K562 (cell line): ENCODE measurements around the gene ADSS1. TPM values are rescaled to one million over a fixed set of nuclear protein-coding genes. Genes with fewer than 3 reads are reported as not detected.

ENCODE experiments used
- ATAC-seq: fragments of 200-7000 bp; cut with Tn5 transposase; 3 replicates; pipeline ENCODE4 v1.9.1; 2020; ENCODE audit warnings: moderate library complexity
- BruUV-seq: library from RNA; stranded (reverse); fragments of 400-500 nt; replicated peaks from 2 replicates; lab custom pipeline; 2021; lab: Mats Ljungman, UMichigan
- CTCF ChIA-PET: fragments of 300-600 bp; formaldehyde crosslinking; extraction: SDS; loops from one replicate; lab custom pipeline; 2021; ENCODE audit warnings: low intra/inter-chr PET ratio; lab: Yijun Ruan, JAX
- POLR2A ChIA-PET: fragments of 300-600, 350-650 bp; sonication (Branson Sonifier 250); formaldehyde crosslinking; extraction: SDS; loops from one replicate; lab custom pipeline; 2021; ENCODE audit warnings: antibody characterized with exemption, inconsistent platforms; lab: Yijun Ruan, JAX
- DNase-seq, 4 experiments: peaks; one replicate each; pipeline versions ENCODE4 v3.0.0 to v3.0.0-alpha.2; 2011 to 2018; ENCODE audit warnings: low spot score in 3 of 4, mixed read lengths in 3 of 4; ENCODE audit errors: extremely low read depth in 1 of 4
- FAIRE-seq: peaks from 2 replicates; lab custom pipeline; 2011; peaks lifted over from hg19 to GRCh38; lab: Jason Lieb, UNC
- H2AFZ ChIP-seq: 2 replicates; pipeline ENCODE4 v1.6.0; 2011; ENCODE audit warnings: low read depth, low read length, control low read depth, inconsistent platforms
- H3K27ac ChIP-seq: fragments of 200-600 bp; 3 replicates; pipeline ENCODE4 v1.8.0; 2011; ENCODE audit warnings: low read depth, mild to moderate bottlenecking, control low read depth, inconsistent platforms, low read length, moderate library complexity, mixed read lengths; ENCODE audit errors: extremely low read depth
- H3K27me3 ChIP-seq, 2 experiments: fragments of 300-600 bp in 1 of 2; 2 replicates in 1 of 2; 3 replicates in 1 of 2; pipeline versions ENCODE4 v1.6.0 to v1.8.0; 2011; ENCODE audit warnings: inconsistent platforms in 2 of 2, low read length in 2 of 2, mild to moderate bottlenecking in 1 of 2, mixed read lengths in 1 of 2, moderate library complexity in 1 of 2; ENCODE audit not compliant: control insufficient read depth in 2 of 2, insufficient read depth in 2 of 2
- H3K36me3 ChIP-seq: fragments of 300-600 bp; 3 replicates; pipeline ENCODE4 v1.8.0; 2011; ENCODE audit warnings: mild to moderate bottlenecking, low read length, inconsistent platforms; ENCODE audit not compliant: control insufficient read depth, insufficient read depth
- H3K4me1 ChIP-seq, 2 experiments: fragments of 200-600 bp in 1 of 2; replicated peaks in 1 of 2; 2 replicates in 1 of 2; 3 replicates in 1 of 2; pipeline versions ENCODE4 v1.5.1 to v1.8.0; 2011; ENCODE audit warnings: inconsistent platforms in 2 of 2, low read length in 2 of 2, mild to moderate bottlenecking in 1 of 2, mixed read lengths in 1 of 2, moderate library complexity in 1 of 2; ENCODE audit not compliant: control insufficient read depth in 2 of 2, insufficient read depth in 2 of 2
- H3K4me2 ChIP-seq: 2 replicates; pipeline ENCODE4 v1.6.1; 2011; ENCODE audit warnings: low read length, control low read depth, inconsistent platforms, mixed read lengths; ENCODE audit not compliant: insufficient read depth
- H3K4me3 ChIP-seq: fragments of 200-600 bp; sonication (generic), shearing (Covaris generic); 2 replicates; pipeline ENCODE4 v1.5.1; 2016; ENCODE audit warnings: control low read depth, inconsistent platforms
- H3K79me2 ChIP-seq: fragments of 200-600 bp; 3 replicates; pipeline ENCODE4 v1.8.0; 2011; ENCODE audit warnings: low read length, inconsistent platforms; ENCODE audit not compliant: control insufficient read depth, insufficient read depth
- H3K9ac ChIP-seq, 2 experiments: 2 replicates each; pipeline versions ENCODE4 v1.6.0 to v1.6.1; 2011; ENCODE audit warnings: low read depth in 2 of 2, low read length in 2 of 2, control low read depth in 1 of 2, inconsistent platforms in 1 of 2, mild to moderate bottlenecking in 1 of 2, mixed read lengths in 1 of 2; ENCODE audit not compliant: insufficient read depth in 1 of 2
- H3K9me1 ChIP-seq: one replicate; pipeline ENCODE4 v1.6.0; 2011; ENCODE audit warnings: inconsistent platforms, mild to moderate bottlenecking, low read length, moderate library complexity; ENCODE audit not compliant: control insufficient read depth, insufficient read depth
- H3K9me3 ChIP-seq: replicated peaks from 2 replicates; pipeline ENCODE4 v1.5.1; 2011; ENCODE audit warnings: low read depth, low read length, inconsistent platforms; ENCODE audit not compliant: control insufficient read depth, insufficient read depth
- H4K20me1 ChIP-seq: replicated peaks from 2 replicates; pipeline ENCODE4 v1.6.1; 2011; ENCODE audit warnings: low read length, inconsistent platforms, mixed read lengths; ENCODE audit not compliant: control insufficient read depth, insufficient read depth
- AFF4 ChIP-seq: sonication (generic); formaldehyde crosslinking; IDR thresholded peaks from 2 replicates; pipeline ENCODE4 v1.8.0; 2023; ENCODE audit warnings: mild to moderate bottlenecking, missing genetic modification reagents
- NR2F6 ChIP-seq: fragments of 450-650 bp; formaldehyde crosslinking; IDR thresholded peaks from 2 replicates; pipeline ENCODE4 v1.4.0; 2020; ENCODE audit warnings: mild to moderate bottlenecking
- ZBTB8A ChIP-seq: fragments of 450-650 bp; IDR thresholded peaks from 2 replicates; pipeline ENCODE4 v1.6.1; 2018; ENCODE audit warnings: mild to moderate bottlenecking, moderate library complexity; ENCODE audit not compliant: partially characterized antibody
- ZNF217 ChIP-seq: sonication (generic); formaldehyde crosslinking; IDR thresholded peaks from 2 replicates; pipeline ENCODE4 v1.8.0; 2022; ENCODE audit warnings: mild to moderate bottlenecking, missing genetic modification reagents
- ZNF518B ChIP-seq: fragments of 250-450 bp; sonication (Bioruptor Pico); IDR thresholded peaks from 2 replicates; pipeline ENCODE4 v1.5.0; 2021; ENCODE audit warnings: mild to moderate bottlenecking, moderate library complexity
- ZNF764 ChIP-seq: fragments of 250-450 bp; sonication (Bioruptor Pico); IDR thresholded peaks from 2 replicates; pipeline ENCODE4 v1.4.0; 2020; ENCODE audit warnings: low read depth, mild to moderate bottlenecking, moderate library complexity
- WGBS: fragments of 100-300 bp; shearing (Covaris generic); methylation state at CpG from one replicate; pipeline ENCODE4 v1.1.6; 2016; ENCODE audit warnings: low coverage, mixed read lengths; ENCODE audit not compliant: insufficient coverage; ENCODE audit errors: missing lambda C conversion rate; 5-methylcytosine and 5-hydroxymethylcytosine counted together
- in situ Hi-C: fragments of 300-500 bp; cut with MboI; formaldehyde crosslinking; loops from 4 replicates; pipeline ENCODE4 v1.15.0; 2018; ENCODE audit warnings: inconsistent platforms, mixed read lengths
- intact Hi-C: fragments of 100-400 bp; cut with micrococcal nuclease; formaldehyde crosslinking; loops from 2 replicates; pipeline ENCODE4 v1.14.2; 2022
- polyA plus RNA-seq, 8 experiments: library from polyadenylated mRNA; depleted of rRNA in 4 of 8; stranded (reverse) in 5 of 8; unstranded in 3 of 8; fragments of >200 nt; fragmentation: Nextera tagmentation in 2 of 8; fragmentation: Illumina TruSeq in 1 of 8; extraction: Ambion mirVana in 2 of 8; extraction: Trizol in 1 of 8; gene quantifications; 2 replicates each; pipeline versions ENCODE4 v1.2.1 to v1.2.3, GENCODE V29; 2011 to 2014; ENCODE audit warnings: inconsistent platforms in 1 of 8, missing spikeins in 1 of 8
- total RNA-seq, 7 experiments: library from RNA; depleted of rRNA in 6 of 7; stranded (reverse); fragments of >200 nt in 6 of 7; fragmentation: Illumina TruSeq in 2 of 7; extraction: Trizol in 2 of 7; gene quantifications; 2 replicates each; pipeline versions ENCODE4 v1.2.1 to v1.2.3, GENCODE V29; 2011 to 2021; ENCODE audit warnings: low replicate concordance in 1 of 7
- TF ChIP-seq, protein P1 (sequence below): fragments of 250-450 bp; sonication (Bioruptor Pico); IDR thresholded peaks from 2 replicates; pipeline ENCODE4 v1.5.0; 2021
- TF ChIP-seq, protein P2 (sequence below): sonication (generic); formaldehyde crosslinking; IDR thresholded peaks from 2 replicates; pipeline ENCODE4 v1.8.0; 2022; ENCODE audit warnings: mild to moderate bottlenecking, missing genetic modification reagents

ADSS1 gene
- total and polyA plus RNA-seq, 9 of the 15 experiments (the other 6 are each of a cell fraction or from before 2014, with no cell fraction given) = 0.53 to 5.9 (median 3.9) TPM

- FAIRE-seq (no peak), DNase-seq (no peak), ATAC-seq (no peak)
- Histone ChIP-seq H3K79me2 (no peaks in the 10 kb centered on the region), H2AFZ (no peak overlapping the region), H3K4me1 (peaks cover 26 to 60% of the 10 kb centered on the region in 2 experiments), H3K9me1 (no peaks in the 10 kb centered on the region), H4K20me1 (no peaks in the 10 kb centered on the region), H3K4me3 (no peak overlapping the region), H3K27ac (no peak overlapping the region), H3K9me3 (no peaks in the 10 kb centered on the region), H3K9ac (peak overlapping the region in 1 of 2 experiments; percentile 79; a peak in 1 of 4 replicates), H3K36me3 (no peaks in the 10 kb centered on the region), H3K4me2 (no peak overlapping the region), H3K27me3 (no peaks in the 10 kb centered on the region)
- no TSS peak for BruUV-seq
- ChIA-PET CTCF (no interaction called here), POLR2A (interaction anchor here (0.7 kb wide), 2 partner anchors 170 to 211 kb away, joined by 3 to 4 read pairs; no protein-coding TSS in a partner anchor)
- in situ Hi-C loops = no loop called here
- TF ChIP-seq ZNF217 (CRISPR knock-in tag) = no peak
- no peak for TF ChIP-seq ZNF518B
- no peak for TF ChIP-seq AFF4
- no peak for TF ChIP-seq ZBTB8A
- TF ChIP-seq, protein P1, sequence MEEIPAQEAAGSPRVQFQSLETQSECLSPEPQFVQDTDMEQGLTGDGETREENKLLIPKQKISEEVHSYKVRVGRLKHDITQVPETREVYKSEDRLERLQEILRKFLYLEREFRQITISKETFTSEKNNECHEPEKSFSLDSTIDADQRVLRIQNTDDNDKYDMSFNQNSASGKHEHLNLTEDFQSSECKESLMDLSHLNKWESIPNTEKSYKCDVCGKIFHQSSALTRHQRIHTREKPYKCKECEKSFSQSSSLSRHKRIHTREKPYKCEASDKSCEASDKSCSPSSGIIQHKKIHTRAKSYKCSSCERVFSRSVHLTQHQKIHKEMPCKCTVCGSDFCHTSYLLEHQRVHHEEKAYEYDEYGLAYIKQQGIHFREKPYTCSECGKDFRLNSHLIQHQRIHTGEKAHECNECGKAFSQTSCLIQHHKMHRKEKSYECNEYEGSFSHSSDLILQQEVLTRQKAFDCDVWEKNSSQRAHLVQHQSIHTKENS (CRISPR knock-in tag) = no peak
- TF ChIP-seq ZNF764 (CRISPR knock-in tag) = no peak
- TF ChIP-seq NR2F6 (CRISPR knock-in tag) = no peak
- TF ChIP-seq, protein P2, sequence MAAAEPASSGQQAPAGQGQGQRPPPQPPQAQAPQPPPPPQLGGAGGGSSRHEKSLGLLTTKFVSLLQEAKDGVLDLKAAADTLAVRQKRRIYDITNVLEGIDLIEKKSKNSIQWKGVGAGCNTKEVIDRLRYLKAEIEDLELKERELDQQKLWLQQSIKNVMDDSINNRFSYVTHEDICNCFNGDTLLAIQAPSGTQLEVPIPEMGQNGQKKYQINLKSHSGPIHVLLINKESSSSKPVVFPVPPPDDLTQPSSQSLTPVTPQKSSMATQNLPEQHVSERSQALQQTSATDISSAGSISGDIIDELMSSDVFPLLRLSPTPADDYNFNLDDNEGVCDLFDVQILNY (CRISPR knock-in tag) = no peak
- intact Hi-C loops = no loop called here
- 88% methylated on average over 6 of the region's 12 CpGs for WGBS
Observed at GRCh38 chr14:104682107-104682593, 41.9 kb upstream of the ADSS1 start.
